Testis (tissue), 2 donors: ENCODE results near the gene RNF168.
"Not testable (repeated sequence)": the region's sequence is repeated elsewhere in the genome, so short reads cannot be mapped to it uniquely, and the experiment has no call there.

Source experiments
- POLR2A ChIP-seq: fragments of 450-650 bp; IDR thresholded peaks from one replicate; pipeline ENCODE4 v1.6.1; 2017; ENCODE audit warnings: antibody characterized with exemption, mild to moderate bottlenecking, moderate library complexity
- TF ChIP-seq, protein P1 (sequence below), 3 experiments: fragments of 450-650 bp in 2 of 3; fragments of 200-600 bp in 1 of 3; sonication (generic) in 1 of 3; IDR thresholded peaks; one replicate each; pipeline ENCODE4 v1.5.1; 2016 to 2019; ENCODE audit warnings: antibody characterized with exemption in 3 of 3, mild to moderate bottlenecking in 2 of 3, moderate library complexity in 1 of 3

DNA sequence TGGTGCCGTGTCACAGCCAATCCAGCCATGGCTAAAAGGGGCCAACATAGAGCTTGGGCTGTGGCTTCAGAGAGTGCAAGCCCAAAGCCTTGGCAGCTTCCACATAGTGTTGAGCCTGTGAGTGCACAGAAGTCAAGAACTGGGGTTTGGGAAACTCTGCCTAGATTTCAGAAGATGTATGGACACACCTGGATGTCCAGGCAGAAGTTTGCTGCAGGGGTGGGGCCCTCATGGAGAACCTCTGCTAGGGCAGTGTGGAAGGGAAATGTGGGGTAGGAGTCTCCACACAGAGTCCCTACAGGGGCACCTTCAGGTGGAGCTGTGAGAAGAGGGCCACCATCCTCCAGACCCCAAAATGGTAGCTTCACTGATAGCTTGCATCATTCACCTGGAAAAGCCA, 45.7 kb upstream of the RNF168 start:
- TF ChIP-seq, protein P1, sequence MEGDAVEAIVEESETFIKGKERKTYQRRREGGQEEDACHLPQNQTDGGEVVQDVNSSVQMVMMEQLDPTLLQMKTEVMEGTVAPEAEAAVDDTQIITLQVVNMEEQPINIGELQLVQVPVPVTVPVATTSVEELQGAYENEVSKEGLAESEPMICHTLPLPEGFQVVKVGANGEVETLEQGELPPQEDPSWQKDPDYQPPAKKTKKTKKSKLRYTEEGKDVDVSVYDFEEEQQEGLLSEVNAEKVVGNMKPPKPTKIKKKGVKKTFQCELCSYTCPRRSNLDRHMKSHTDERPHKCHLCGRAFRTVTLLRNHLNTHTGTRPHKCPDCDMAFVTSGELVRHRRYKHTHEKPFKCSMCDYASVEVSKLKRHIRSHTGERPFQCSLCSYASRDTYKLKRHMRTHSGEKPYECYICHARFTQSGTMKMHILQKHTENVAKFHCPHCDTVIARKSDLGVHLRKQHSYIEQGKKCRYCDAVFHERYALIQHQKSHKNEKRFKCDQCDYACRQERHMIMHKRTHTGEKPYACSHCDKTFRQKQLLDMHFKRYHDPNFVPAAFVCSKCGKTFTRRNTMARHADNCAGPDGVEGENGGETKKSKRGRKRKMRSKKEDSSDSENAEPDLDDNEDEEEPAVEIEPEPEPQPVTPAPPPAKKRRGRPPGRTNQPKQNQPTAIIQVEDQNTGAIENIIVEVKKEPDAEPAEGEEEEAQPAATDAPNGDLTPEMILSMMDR (IDR thresholded peaks at IDR 0.05) = not testable (repeated sequence)
- TF ChIP-seq POLR2A = not testable (repeated sequence)
